ENCODE measurements around the gene NDUFAF2.

DNA sequence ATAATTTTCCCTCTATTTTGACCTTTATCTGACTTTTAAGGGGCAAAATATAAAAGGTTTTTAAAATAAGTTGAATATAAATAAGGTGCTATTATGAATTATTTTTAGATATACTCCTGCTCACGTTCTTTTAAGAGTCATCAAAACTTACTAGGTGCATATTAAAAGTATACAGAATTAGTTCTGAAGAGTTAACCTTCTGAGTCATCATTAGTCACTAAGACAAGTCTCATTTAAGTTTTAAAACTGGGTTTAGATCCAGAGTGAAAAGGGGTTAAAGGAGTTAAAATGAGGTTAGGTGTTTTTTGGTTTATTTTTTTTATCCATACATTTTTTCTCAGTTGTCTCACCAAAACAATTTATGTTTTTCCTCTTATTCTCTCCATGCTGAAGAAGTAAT lies 175.5 kb downstream of the NDUFAF2 start:
- TF ChIP-seq CTCF (IDR thresholded peaks at IDR 0.05) (no peak), POLR2A (IDR thresholded peaks at IDR 0.05) (no peak), POLR2AphosphoS5 (IDR thresholded peaks at IDR 0.05) (no peak)

All from prostate gland (tissue), 2 donors.